H1 (cell line): ENCODE data around the gene HSPBP1. TPM values are rescaled to one million over a fixed set of nuclear protein-coding genes. Genes with fewer than 3 reads are reported as not detected.

Experiments
- CTCF ChIA-PET: fragments of 300-600 bp; sonication (Branson Sonifier 250); formaldehyde crosslinking; loops from one replicate; lab custom pipeline; 2021; ENCODE audit not compliant: partially characterized antibody; lab: Charles Lee
- POLR2A ChIA-PET: fragments of 300-600 bp; sonication (Branson Sonifier 250); formaldehyde crosslinking; loops from one replicate; lab custom pipeline; 2021; ENCODE audit warnings: inconsistent platforms; ENCODE audit not compliant: partially characterized antibody; lab: Charles Lee
- DNase-seq, 2 experiments: peaks; one replicate each; pipeline versions ENCODE4 v3.0.0 to v3.0.0-alpha.2; 2010 to 2022; ENCODE audit warnings: low spot score in 2 of 2, low read depth in 1 of 2, mixed read lengths in 1 of 2
- FAIRE-seq: peaks from 2 replicates; lab custom pipeline; 2011; peaks lifted over from hg19 to GRCh38; lab: Jason Lieb, UNC
- H2AFZ ChIP-seq: 2 replicates; pipeline ENCODE4 v1.8.1; 2012; ENCODE audit warnings: low read length, inconsistent platforms
- H2AK5ac ChIP-seq: 2 replicates; pipeline ENCODE4 v1.6.1; 2013; ENCODE audit warnings: low read depth, low read length
- H2BK120ac ChIP-seq: replicated peaks from 2 replicates; pipeline ENCODE3; 2013; ENCODE audit warnings: low read depth, low read length, inconsistent platforms
- H2BK12ac ChIP-seq: 2 replicates; pipeline ENCODE4 v1.6.1; 2013; ENCODE audit warnings: low read depth, low read length
- H2BK15ac ChIP-seq: 2 replicates; pipeline ENCODE4 v1.6.1; 2013; ENCODE audit warnings: low read length
- H2BK20ac ChIP-seq: 2 replicates; pipeline ENCODE4 v1.6.1; 2013; ENCODE audit warnings: low read length
- H2BK5ac ChIP-seq: 2 replicates; pipeline ENCODE4 v1.6.1; 2013; ENCODE audit warnings: low read depth, low read length
- H3K14ac ChIP-seq: 2 replicates; pipeline ENCODE4 v1.6.1; 2013; ENCODE audit warnings: inconsistent platforms; ENCODE audit not compliant: insufficient read length
- H3K18ac ChIP-seq: 2 replicates; pipeline ENCODE4 v1.6.1; 2013; ENCODE audit warnings: low read length; ENCODE audit errors: extremely low read depth
- H3K23ac ChIP-seq: 2 replicates; pipeline ENCODE4 v1.6.1; 2013; ENCODE audit warnings: inconsistent platforms; ENCODE audit not compliant: insufficient read length
- H3K23me2 ChIP-seq: 2 replicates; pipeline ENCODE4 v1.6.1; 2013; ENCODE audit warnings: low read depth, low read length
- H3K27ac ChIP-seq: 2 replicates; pipeline ENCODE4 v1.6.1; 2011; ENCODE audit warnings: low read depth, low read length, inconsistent platforms
- H3K27me3 ChIP-seq, 4 experiments: replicated peaks in 1 of 4; 1 replicate in 1 of 4; 2 replicates in 3 of 4; pipeline versions ENCODE4 v1.6.1 to v1.8.1; 2011 to 2013; ENCODE audit warnings: low read length in 3 of 4, mild to moderate bottlenecking in 3 of 4, inconsistent platforms in 2 of 4, mixed read lengths in 2 of 4, moderate library complexity in 1 of 4; ENCODE audit not compliant: control insufficient read depth in 3 of 4, insufficient read depth in 3 of 4; ENCODE audit errors: extremely low read depth in 1 of 4
- H3K36me3 ChIP-seq, 4 experiments: 2 replicates each; pipeline versions ENCODE4 v1.6.1 to v1.8.1; 2011 to 2013; ENCODE audit warnings: mild to moderate bottlenecking in 4 of 4, low read length in 3 of 4, moderate library complexity in 2 of 4, control low read depth in 1 of 4, inconsistent platforms in 1 of 4; ENCODE audit not compliant: insufficient read depth in 4 of 4, control insufficient read depth in 2 of 4
- H3K4ac ChIP-seq: replicated peaks from 2 replicates; pipeline ENCODE3; 2013; ENCODE audit warnings: low read length, low read depth, mixed read lengths, inconsistent platforms; ENCODE audit not compliant: insufficient read length
- H3K4me1 ChIP-seq, 4 experiments: replicated peaks in 1 of 4; 1 replicate in 1 of 4; 2 replicates in 3 of 4; pipeline versions ENCODE4 v1.6.1 to v1.8.1; 2011 to 2013; ENCODE audit warnings: low read length in 3 of 4, inconsistent platforms in 2 of 4, mixed read lengths in 1 of 4; ENCODE audit not compliant: insufficient read depth in 4 of 4, control insufficient read depth in 3 of 4
- H3K4me2 ChIP-seq, 2 experiments: 2 replicates each; pipeline versions ENCODE4 v1.6.1 to v1.8.1; 2011 to 2013; ENCODE audit warnings: low read depth in 2 of 2, low read length in 2 of 2, control low read depth in 1 of 2, inconsistent platforms in 1 of 2, mild to moderate bottlenecking in 1 of 2; ENCODE audit not compliant: insufficient read depth in 1 of 2
- H3K4me3 ChIP-seq, 4 experiments: fragments of 200-600, 300-600 bp in 1 of 4; sonication (generic), shearing (Covaris generic), sonication (Bioruptor Twin) in 1 of 4; 2 replicates each; pipeline versions ENCODE4 v1.5.1 to v1.8.1; 2011 to 2016; ENCODE audit warnings: low read length in 4 of 4, low read depth in 3 of 4, control low read depth in 2 of 4, inconsistent platforms in 2 of 4, mild to moderate bottlenecking in 2 of 4, mixed read lengths in 1 of 4, moderate library complexity in 1 of 4; ENCODE audit not compliant: insufficient read depth in 2 of 4; ENCODE audit errors: extremely low read depth in 1 of 4
- H3K56ac ChIP-seq: replicated peaks from 2 replicates; pipeline ENCODE3; 2013; ENCODE audit warnings: low read depth, mild to moderate bottlenecking, mixed read lengths, low read length, inconsistent platforms; ENCODE audit not compliant: insufficient read length
- H3K79me1 ChIP-seq: 2 replicates; pipeline ENCODE4 v1.6.1; 2013; ENCODE audit warnings: low read depth, low read length, control low read depth
- H3K79me2 ChIP-seq, 2 experiments: 2 replicates each; pipeline versions ENCODE4 v1.6.1 to v1.8.1; 2012 to 2013; ENCODE audit warnings: low read length in 2 of 2, mild to moderate bottlenecking in 2 of 2, inconsistent platforms in 1 of 2; ENCODE audit not compliant: insufficient read depth in 2 of 2, control insufficient read depth in 1 of 2
- H3K9ac ChIP-seq, 4 experiments: replicated peaks in 1 of 4; 1 replicate in 1 of 4; 2 replicates in 3 of 4; pipeline versions ENCODE4 v1.6.1 to v1.8.1; 2011 to 2013; ENCODE audit warnings: low read depth in 3 of 4, low read length in 3 of 4, control low read depth in 2 of 4, mild to moderate bottlenecking in 2 of 4, moderate library complexity in 2 of 4, inconsistent platforms in 1 of 4; ENCODE audit errors: extremely low read depth in 1 of 4
- H3K9me3 ChIP-seq, 2 experiments: 2 replicates each; pipeline versions ENCODE4 v1.6.1 to v1.8.1; 2012 to 2013; ENCODE audit warnings: mild to moderate bottlenecking in 2 of 2, moderate library complexity in 2 of 2, control low read depth in 1 of 2, inconsistent platforms in 1 of 2, low read depth in 1 of 2, low read length in 1 of 2, mixed read lengths in 1 of 2; ENCODE audit not compliant: insufficient read depth in 2 of 2
- H4K20me1 ChIP-seq, 2 experiments: replicated peaks in 1 of 2; 2 replicates each; pipeline versions ENCODE3 to v1.8.1; 2011 to 2013; ENCODE audit warnings: inconsistent platforms in 2 of 2, low read length in 2 of 2, mild to moderate bottlenecking in 1 of 2; ENCODE audit not compliant: insufficient read depth in 2 of 2, control insufficient read depth in 1 of 2
- H4K5ac ChIP-seq: 2 replicates; pipeline ENCODE4 v1.6.1; 2013; ENCODE audit warnings: low read length, low read depth, mixed read lengths, inconsistent platforms; ENCODE audit not compliant: insufficient read length
- H4K8ac ChIP-seq: 2 replicates; pipeline ENCODE4 v1.8.0; 2013; ENCODE audit warnings: mild to moderate bottlenecking, moderate library complexity, low read length, inconsistent platforms; ENCODE audit not compliant: insufficient read depth; ENCODE audit errors: extremely low read depth
- H4K91ac ChIP-seq: replicated peaks from 2 replicates; pipeline ENCODE3; 2013; ENCODE audit warnings: low read length, mixed read lengths, inconsistent platforms; ENCODE audit not compliant: insufficient read length
- POLR2A ChIP-seq, 2 experiments: IDR thresholded peaks; 1 replicate in 1 of 2; 2 replicates in 1 of 2; pipeline ENCODE4 v1.6.1; 2011; ENCODE audit warnings: low read depth in 2 of 2, low read length in 2 of 2, mild to moderate bottlenecking in 2 of 2; ENCODE audit errors: control extremely low read depth in 1 of 2
- RAD21 ChIP-seq, 2 experiments: IDR thresholded peaks in 1 of 2; conservative IDR thresholded peaks in 1 of 2; 2 replicates each; pipeline ENCODE4 v1.6.1; 2011; ENCODE audit warnings: low read depth in 2 of 2, low read length in 2 of 2, improper control_type of control experiment in 1 of 2, inconsistent platforms in 1 of 2, mild to moderate bottlenecking in 1 of 2, moderate library complexity in 1 of 2
- WGBS, 2 experiments: shearing (Covaris generic) in 1 of 2; methylation state at CpG; one replicate each; pipeline versions ENCODE4 v1.1.6 to v1.1.7; 2013 to 2015; ENCODE audit warnings: low lambda C conversion rate in 2 of 2, mixed read lengths in 2 of 2, inconsistent platforms in 1 of 2, low coverage in 1 of 2, missing lambda C conversion rate in 1 of 2; ENCODE audit not compliant: insufficient replicate concordance in 2 of 2, insufficient coverage in 1 of 2, insufficient read length in 1 of 2; ENCODE audit errors: extremely low coverage in 1 of 2, missing lambda C conversion rate in 1 of 2; 5-methylcytosine and 5-hydroxymethylcytosine counted together
- polyA plus RNA-seq, 7 experiments: library from polyadenylated mRNA; depleted of rRNA in 3 of 7; stranded (reverse) in 5 of 7; unstranded in 2 of 7; fragments of >200 nt in 5 of 7; fragments of 200-250 nt in 2 of 7; gene quantifications; 1 replicate in 5 of 7; 2 replicates in 1 of 7; 4 replicates in 1 of 7; pipeline versions ENCODE4 v1.2.1 to v1.2.3, GENCODE V29; 2011 to 2013; ENCODE audit warnings: missing spikeins in 2 of 7, mixed read lengths in 2 of 7
- total RNA-seq: library from RNA; stranded (reverse); fragmentation: NEBNext Ultra II Directional; extraction: Animal tissue kit (Norgen Biotek cat#: 25700); gene quantifications from 2 replicates; pipeline ENCODE4 v1.2.1, GENCODE V29; 2021
- TF ChIP-seq, protein P1 (sequence below), 3 experiments: IDR thresholded peaks; 1 replicate in 2 of 3; 2 replicates in 1 of 3; pipeline versions ENCODE4 v1.5.1 to v1.6.1; 2011; ENCODE audit warnings: low read length in 3 of 3, mild to moderate bottlenecking in 3 of 3, inconsistent platforms in 2 of 3, low read depth in 1 of 3, moderate library complexity in 1 of 3; ENCODE audit not compliant: insufficient read depth in 1 of 3; ENCODE audit errors: control extremely low read depth in 1 of 3

Gene HSPBP1
- total and polyA plus RNA-seq, 2 of the 8 experiments (the other 6 are each of a cell fraction or from before 2014, with no cell fraction given): 63.4 to 100 TPM

DNA sequence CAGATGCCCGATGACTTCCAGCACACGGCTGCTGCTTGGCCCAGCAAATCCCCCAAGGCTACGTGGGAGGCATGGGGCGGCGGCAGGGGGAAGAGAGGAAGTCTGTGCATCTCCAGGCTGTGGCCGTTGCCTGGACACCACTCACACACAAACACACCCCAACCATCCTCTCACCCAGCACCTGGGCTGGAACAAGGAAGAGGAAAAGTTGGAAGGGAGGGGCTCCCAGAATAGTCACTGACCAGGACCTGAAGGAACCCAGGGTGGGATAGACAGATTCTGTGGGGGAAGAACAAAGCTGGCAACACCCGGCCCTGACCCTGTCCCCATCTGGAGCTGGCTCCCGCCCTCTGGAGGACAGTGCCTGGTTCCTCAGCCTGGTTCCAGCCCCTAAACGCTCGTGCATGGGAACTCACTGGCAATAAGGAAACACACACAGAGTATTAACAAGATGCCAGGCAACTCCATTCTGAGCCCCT, 32.2 kb downstream of the HSPBP1 start:
- Histone ChIP-seq H3K36me3 (peaks cover 4 to 23% (median 10%) of the 10 kb centered on the region in 4 experiments; a peak in 5 of 8 replicates), H2AK5ac (no peak overlapping the region), H4K20me1 (peaks cover 17 to 39% of the 10 kb centered on the region in 2 experiments), H3K79me2 (peaks cover 5 to 51% of the 10 kb centered on the region in 2 experiments; a peak in 3 of 4 replicates), H4K5ac (no peak overlapping the region), H2BK5ac (peak overlapping the region; percentile 16; the same call in 1 of the 2 replicates), H3K4ac (no peak overlapping the region), H3K23me2 (no peaks in the 10 kb centered on the region), H3K4me2 (no peak overlapping the region), H4K8ac (no peak overlapping the region), H3K27ac (no peak overlapping the region), H3K9ac (no peak overlapping the region), H3K27me3 (no peaks in the 10 kb centered on the region), H2BK20ac (no peak overlapping the region), H2BK15ac (no peak overlapping the region), H3K14ac (no peak overlapping the region), H3K18ac (no peak overlapping the region), H3K9me3 (no peaks in the 10 kb centered on the region), H3K23ac (no peak overlapping the region), H3K4me1 (no peaks in the 10 kb centered on the region; a peak in 1 of 7 replicates), H2BK12ac (no peak overlapping the region), H3K56ac (no peak overlapping the region), H3K4me3 (no peak overlapping the region), H2BK120ac (no peak overlapping the region), H3K79me1 (peaks cover 22% of the 10 kb centered on the region), H4K91ac (no peak overlapping the region), H2AFZ (no peak overlapping the region)
- 93% methylated on average over 10 of the region's 10 CpGs; no CpG with 5 or more reads in 1 of the 2 experiments for WGBS, 2 experiments
- CTCF ChIA-PET: interaction anchor here (0.7 to 1.2 kb wide), 2 partner anchors 9 to 107 kb away, joined by 3 to 5 read pairs; no protein-coding TSS in a partner anchor
- TF ChIP-seq POLR2A (IDR thresholded peaks at IDR 0.05; ENCODE audit: control extremely low read depth in 1 of 2, low read depth in 2 of 2, low read length in 2 of 2) (no peak), RAD21 (IDR thresholded peaks at IDR 0.05 in 1 of 2, conservative IDR thresholded peaks at IDR 0.05 in 1 of 2; ENCODE audit: low read depth in 2 of 2, low read length in 2 of 2) (0 out of 4 replicates have a peak, but pooled peaks of 1 of the 2 experiments have one; percentile 8)
- TF ChIP-seq, protein P1, sequence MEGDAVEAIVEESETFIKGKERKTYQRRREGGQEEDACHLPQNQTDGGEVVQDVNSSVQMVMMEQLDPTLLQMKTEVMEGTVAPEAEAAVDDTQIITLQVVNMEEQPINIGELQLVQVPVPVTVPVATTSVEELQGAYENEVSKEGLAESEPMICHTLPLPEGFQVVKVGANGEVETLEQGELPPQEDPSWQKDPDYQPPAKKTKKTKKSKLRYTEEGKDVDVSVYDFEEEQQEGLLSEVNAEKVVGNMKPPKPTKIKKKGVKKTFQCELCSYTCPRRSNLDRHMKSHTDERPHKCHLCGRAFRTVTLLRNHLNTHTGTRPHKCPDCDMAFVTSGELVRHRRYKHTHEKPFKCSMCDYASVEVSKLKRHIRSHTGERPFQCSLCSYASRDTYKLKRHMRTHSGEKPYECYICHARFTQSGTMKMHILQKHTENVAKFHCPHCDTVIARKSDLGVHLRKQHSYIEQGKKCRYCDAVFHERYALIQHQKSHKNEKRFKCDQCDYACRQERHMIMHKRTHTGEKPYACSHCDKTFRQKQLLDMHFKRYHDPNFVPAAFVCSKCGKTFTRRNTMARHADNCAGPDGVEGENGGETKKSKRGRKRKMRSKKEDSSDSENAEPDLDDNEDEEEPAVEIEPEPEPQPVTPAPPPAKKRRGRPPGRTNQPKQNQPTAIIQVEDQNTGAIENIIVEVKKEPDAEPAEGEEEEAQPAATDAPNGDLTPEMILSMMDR (IDR thresholded peaks at IDR 0.05; ENCODE audit: control extremely low read depth in 1 of 3, insufficient read depth in 1 of 3, low read depth in 1 of 3, low read length in 3 of 3): peak in 1 of 3 experiments; percentile 19; a peak in 1 of 4 replicates
- POLR2A ChIA-PET: interaction anchor here (1.1 to 1.6 kb wide), 5 partner anchors 11 to 166 kb away, joined by 3 to 5 read pairs (median 3); partner anchors contain the start of genes HSPBP1 and PPP6R1
- DNase-seq: no peak
- no peak for FAIRE-seq
